NCI-H524 treated with DMSO at 0.1 percent for 48 hours (cell line): ENCODE data around the gene CNMD.
"Not testable (repeated sequence)": the region's sequence is repeated elsewhere in the genome, so short reads cannot be mapped to it uniquely, and the experiment has no call there.

Experiments
- DNase-seq: peaks from one replicate; lab custom pipeline; 2025; lab: John Stamatoyannopoulos, UW

The CNMD gene

GRCh38 chr13:52744842-52745375, 5.3 kb upstream of the CNMD start:
- DNase-seq, result peak; percentile 92

- no peak for DNase-seq
These were observed 4.4 kb upstream of the CNMD start for GRCh38 chr13:52743988-52744387.

GRCh38 chr13:52743569-52743968, 3.9 kb upstream of the CNMD start:
- DNase-seq, result no peak

- DNase-seq, result no peak
These were observed 727 bp downstream of the CNMD start for GRCh38 chr13:52738719-52739467.

- no peak for DNase-seq
These were observed 1.7 kb downstream of the CNMD start for GRCh38 chr13:52737965-52738364.

GRCh38 chr13:52737451-52737850, 2.2 kb downstream of the CNMD start:
- DNase-seq, result no peak

- DNase-seq, result peak; percentile 85
These were observed 2.7 kb downstream of the CNMD start for GRCh38 chr13:52736891-52737290.

GRCh38 chr13:52734075-52734623, 5.5 kb downstream of the CNMD start:
- DNase-seq, result no peak

GRCh38 chr13:52726258-52726657, 13.4 kb downstream of the CNMD start:
- DNase-seq, result no peak

GRCh38 chr13:52725302-52725701, 14.3 kb downstream of the CNMD start:
- no peak for DNase-seq

GRCh38 chr13:52723181-52723580, 16.4 kb downstream of the CNMD start:
- no peak for DNase-seq

- not testable (repeated sequence) for DNase-seq
These were observed 18.3 kb downstream of the CNMD start for GRCh38 chr13:52721356-52721755.

GRCh38 chr13:52720904-52721303, 18.7 kb downstream of the CNMD start:
- DNase-seq, result not testable (repeated sequence)

GRCh38 chr13:52713894-52714293, 25.7 kb downstream of the CNMD start:
- DNase-seq, result no peak

GRCh38 chr13:52712385-52712784, 27.2 kb downstream of the CNMD start:
- no peak for DNase-seq

- DNase-seq, result no peak
These were observed 28.3 kb downstream of the CNMD start for GRCh38 chr13:52711286-52711685.

- DNase-seq, result not testable (repeated sequence)
These were observed 31.4 kb downstream of the CNMD start for GRCh38 chr13:52708266-52708665.

- no peak for DNase-seq
These were observed 32.2 kb downstream of the CNMD start for GRCh38 chr13:52707375-52707774.

- DNase-seq, result no peak
These were observed 33.5 kb downstream of the CNMD start for GRCh38 chr13:52706081-52706480.

GRCh38 chr13:52703482-52703881, 36.1 kb downstream of the CNMD start:
- DNase-seq, result no peak

GRCh38 chr13:52701728-52702465, 37.7 kb downstream of the CNMD start:
- no peak for DNase-seq

- no peak for DNase-seq
These were observed 43.1 kb downstream of the CNMD start for GRCh38 chr13:52696566-52696965.

GRCh38 chr13:52695856-52696255, 43.8 kb downstream of the CNMD start:
- no peak for DNase-seq
